Heart left ventricle (tissue), 13 donors: ENCODE results near the gene CADPS2.

Source experiments
- POLR2A ChIP-seq, 2 donors: fragments of 450-650 bp; IDR thresholded peaks; one replicate each; pipeline ENCODE4 v1.6.1; 2017; ENCODE audit warnings: antibody characterized with exemption in 2 of 2, mild to moderate bottlenecking in 2 of 2, moderate library complexity in 2 of 2
- TF ChIP-seq, protein P1 (sequence below), 12 donors: fragments of 200-600 bp; sonication (generic) in 4 of 12; IDR thresholded peaks; one replicate each; pipeline versions ENCODE4 v1.5.0 to v1.8.0; 2018 to 2022; ENCODE audit warnings: antibody characterized with exemption in 12 of 12, mild to moderate bottlenecking in 5 of 12
- donor health status: ischemic (EF 13 %, LVEDD 7.1; RV severe dilation, severe dysfunction).
- donor health status: DM: no; HTN: yes; CAD: no.
- donor health status: DM: no; HTN: no; CAD: no.
- donor health status: ischemic (EF 25% LVEDD 6.9; RV normal size, moderate dysfunction).
- donor health status: ischemic (EF 25% LVEDD 5.7; RV mildly dilated, moderate dysfunction).
- donor health status: ischemic (EF 35%, LVEDD 5.7; RV mildly dilated, moderate dysfunction).
- donor health status: nonischemic (EF 11% LVEDD 7.7; RV severe dilation, severe dysfunction).
- donor health status: DM: yes; HTN: yes; CAD: no.
- donor health status: PGD.
- donor health status: ischemic (EF 29% LVEDD 5.4; RV normal size, mild dysfunction).
- donor health status: nonischemic (EF 23%, LVEDD 6.1; RV moderate dilation, normal function).

DNA sequence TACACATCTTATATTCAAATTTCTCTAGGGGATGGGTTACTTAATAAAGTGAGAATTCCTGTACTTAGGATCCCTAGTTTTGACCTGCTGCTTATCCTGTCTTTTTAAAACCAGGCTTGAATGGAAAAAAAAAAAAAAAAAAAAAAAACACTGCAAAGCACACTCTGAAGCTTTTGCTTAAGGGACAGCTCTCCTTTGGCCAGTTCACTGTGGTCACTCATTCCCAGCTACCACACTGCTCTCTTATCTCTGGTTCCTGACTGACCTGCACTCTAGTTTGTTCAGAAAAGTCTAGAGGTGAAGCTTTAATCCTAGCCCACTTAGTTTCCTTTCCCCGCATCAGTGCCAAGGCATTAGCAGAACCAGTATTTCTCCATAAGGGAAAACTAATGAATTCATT, 82.4 kb downstream of the CADPS2 start:
- TF ChIP-seq, protein P1, sequence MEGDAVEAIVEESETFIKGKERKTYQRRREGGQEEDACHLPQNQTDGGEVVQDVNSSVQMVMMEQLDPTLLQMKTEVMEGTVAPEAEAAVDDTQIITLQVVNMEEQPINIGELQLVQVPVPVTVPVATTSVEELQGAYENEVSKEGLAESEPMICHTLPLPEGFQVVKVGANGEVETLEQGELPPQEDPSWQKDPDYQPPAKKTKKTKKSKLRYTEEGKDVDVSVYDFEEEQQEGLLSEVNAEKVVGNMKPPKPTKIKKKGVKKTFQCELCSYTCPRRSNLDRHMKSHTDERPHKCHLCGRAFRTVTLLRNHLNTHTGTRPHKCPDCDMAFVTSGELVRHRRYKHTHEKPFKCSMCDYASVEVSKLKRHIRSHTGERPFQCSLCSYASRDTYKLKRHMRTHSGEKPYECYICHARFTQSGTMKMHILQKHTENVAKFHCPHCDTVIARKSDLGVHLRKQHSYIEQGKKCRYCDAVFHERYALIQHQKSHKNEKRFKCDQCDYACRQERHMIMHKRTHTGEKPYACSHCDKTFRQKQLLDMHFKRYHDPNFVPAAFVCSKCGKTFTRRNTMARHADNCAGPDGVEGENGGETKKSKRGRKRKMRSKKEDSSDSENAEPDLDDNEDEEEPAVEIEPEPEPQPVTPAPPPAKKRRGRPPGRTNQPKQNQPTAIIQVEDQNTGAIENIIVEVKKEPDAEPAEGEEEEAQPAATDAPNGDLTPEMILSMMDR (IDR thresholded peaks at IDR 0.05) = no peak
- TF ChIP-seq POLR2A (IDR thresholded peaks at IDR 0.05) = no peak
